ENCODE measurements around the gene PAQR3.

Gene PAQR3, protein sequence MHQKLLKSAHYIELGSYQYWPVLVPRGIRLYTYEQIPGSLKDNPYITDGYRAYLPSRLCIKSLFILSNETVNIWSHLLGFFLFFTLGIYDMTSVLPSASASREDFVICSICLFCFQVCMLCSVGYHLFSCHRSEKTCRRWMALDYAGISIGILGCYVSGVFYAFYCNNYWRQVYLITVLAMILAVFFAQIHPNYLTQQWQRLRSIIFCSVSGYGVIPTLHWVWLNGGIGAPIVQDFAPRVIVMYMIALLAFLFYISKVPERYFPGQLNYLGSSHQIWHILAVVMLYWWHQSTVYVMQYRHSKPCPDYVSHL

DNA sequence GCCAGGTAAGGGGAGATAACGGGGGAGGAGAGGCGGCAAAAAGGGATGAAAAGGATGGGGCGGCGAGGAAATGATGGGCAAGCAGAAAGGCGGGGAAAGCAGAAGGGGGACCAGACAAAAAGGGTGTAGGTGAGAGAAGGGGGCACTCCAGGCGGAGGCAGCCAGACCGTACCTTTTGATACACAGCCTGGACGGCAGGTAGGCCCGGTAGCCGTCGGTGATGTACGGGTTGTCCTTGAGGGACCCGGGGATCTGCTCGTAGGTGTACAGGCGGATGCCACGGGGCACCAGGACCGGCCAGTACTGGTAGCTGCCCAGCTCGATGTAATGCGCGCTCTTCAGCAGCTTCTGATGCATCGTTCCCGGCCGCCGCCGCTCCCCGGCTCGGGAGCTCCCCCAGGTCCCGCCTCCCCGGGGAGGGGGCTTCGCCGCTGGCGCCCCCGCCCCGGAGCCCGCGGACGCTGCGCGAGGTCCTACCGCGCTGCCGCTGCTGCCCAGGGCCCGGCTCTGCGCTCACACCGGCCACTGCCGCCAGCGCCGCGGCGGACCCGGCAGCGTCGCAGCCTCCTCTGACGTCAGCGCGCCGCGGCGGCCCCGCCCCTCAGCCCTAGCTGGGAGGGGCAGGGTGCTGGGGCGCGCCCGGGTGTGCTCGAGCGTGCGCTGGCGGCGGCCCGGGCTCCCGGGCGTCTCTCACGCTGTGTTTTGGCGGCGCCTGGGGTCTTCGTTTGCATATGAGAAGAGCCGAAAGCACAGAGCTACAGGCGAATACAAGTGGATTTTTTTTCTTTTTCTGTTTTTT lies at the start of gene PAQR3:
Gene PAQR3 (minus strand): TSS at position 571 of the 799 bp plus-strand sequence. CDS start 214 bp downstream, at position 357.
- TF ChIP-seq POLR2AphosphoS5 (IDR thresholded peaks at IDR 0.05; ENCODE audit: borderline replicate concordance, low read depth, low read length) (peak; percentile 33; the same call in 1 of the 2 replicates), FOXP2 (optimal IDR thresholded peaks at IDR 0.05; ENCODE audit: control extremely low read depth, extremely low read length, insufficient read depth) (no peak)
- peaks cover 5% of the 10 kb centered on the region; the same call in 1 of the 2 replicates for H3K36me3 ChIP-seq (ENCODE audit: insufficient read depth, low read length)
- peak within 1 kb of the TSS; percentile 95 for H3K27ac ChIP-seq

DNA sequence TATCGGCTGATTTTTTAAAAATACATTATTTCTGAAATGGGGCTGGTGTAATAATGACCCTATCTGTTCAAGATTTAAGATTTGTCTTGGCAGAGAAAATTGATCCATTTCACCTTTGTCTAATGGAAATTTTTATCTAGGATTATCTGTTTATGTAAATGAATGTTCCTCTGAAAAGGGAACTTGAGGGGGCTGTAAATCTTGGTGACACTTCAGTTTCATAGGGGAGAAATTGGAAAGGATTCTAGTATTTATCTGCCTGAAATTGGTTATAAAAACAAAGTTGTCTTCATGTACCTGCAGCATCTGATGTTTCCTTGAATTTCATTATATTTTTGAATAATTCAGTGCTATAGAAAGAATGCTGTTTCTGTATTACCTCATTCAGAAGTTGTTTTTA lies 48.4 kb upstream of the PAQR3 start:
- Histone ChIP-seq H3K4me3 (0 out of 2 replicates have a peak overlapping the region, but pooled peaks have one; percentile 17), H3K27ac (no peak overlapping the region), H3K9ac (ENCODE audit: insufficient read length) (no peak overlapping the region), H3K36me3 (ENCODE audit: insufficient read depth, low read length) (no peaks in the 10 kb centered on the region), H3K9me3 (ENCODE audit: low read depth, low read length) (no peaks in the 10 kb centered on the region)
- DNase-seq (ENCODE audit: low read depth, low spot score) = no peak
- TF ChIP-seq EZH2 (IDR thresholded peaks at IDR 0.05) = no peak

More for the DNA sequence above, at the start of gene PAQR3:
- no peaks in the 10 kb centered on the region for H3K9me3 ChIP-seq (ENCODE audit: low read depth, low read length)
- peak within 1 kb of the TSS; percentile 95 for H3K4me3 ChIP-seq
- peak within 1 kb of the TSS; percentile 80 for H3K9ac ChIP-seq (ENCODE audit: insufficient read length)
- peak; percentile 52 for DNase-seq (ENCODE audit: low read depth, low spot score)

DNA sequence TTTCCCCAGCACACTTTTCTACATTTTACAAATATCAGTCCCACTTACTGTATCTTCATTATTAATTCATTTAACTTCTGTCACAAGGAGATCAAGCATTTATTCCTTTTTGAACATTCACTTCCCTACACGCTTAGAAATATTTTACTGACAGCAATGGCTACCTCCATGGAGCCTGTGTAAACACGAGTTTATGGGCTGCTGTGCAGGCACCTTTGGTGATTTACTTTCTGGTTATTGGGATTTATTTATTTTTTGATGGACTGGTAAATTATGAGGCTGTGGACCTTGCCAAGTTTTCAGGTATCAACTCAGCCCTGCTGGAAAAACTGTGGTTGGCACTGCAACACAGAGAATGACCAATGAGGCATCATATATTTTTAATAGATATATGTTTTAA lies 45.4 kb upstream of the PAQR3 start:
- H3K4me3 ChIP-seq = no peak overlapping the region

DNA sequence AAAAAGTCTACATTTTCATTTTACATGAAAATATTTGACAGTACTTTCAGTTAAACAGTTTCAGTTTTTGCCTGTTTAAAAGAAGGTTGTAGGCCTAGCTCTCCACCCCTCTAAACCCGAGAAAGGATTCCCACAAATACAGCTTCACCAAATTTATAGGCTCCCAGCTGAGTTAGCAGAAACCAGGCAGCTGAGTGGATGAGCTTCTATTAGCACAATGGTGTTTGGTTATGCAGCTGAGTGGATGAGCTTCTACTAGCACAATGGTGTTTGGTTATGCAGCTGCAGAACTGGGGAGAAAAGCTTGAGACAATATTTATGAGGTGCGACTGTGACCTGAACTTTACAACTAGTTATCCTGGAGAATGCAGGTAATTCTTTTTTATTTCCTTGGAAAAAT lies 36.6 kb upstream of the PAQR3 start:
- Histone ChIP-seq H3K36me3 (ENCODE audit: insufficient read depth, low read length) (no peaks in the 10 kb centered on the region), H3K9me3 (ENCODE audit: low read depth, low read length) (no peaks in the 10 kb centered on the region), H3K9ac (ENCODE audit: insufficient read length) (no peak overlapping the region), H3K27ac (peak overlapping the region; percentile 67), H3K4me3 (0 out of 2 replicates have a peak overlapping the region, but pooled peaks have one; percentile 10)
- no peak for TF ChIP-seq FOXP2 (optimal IDR thresholded peaks at IDR 0.05; ENCODE audit: control extremely low read depth, extremely low read length, insufficient read depth)
- TF ChIP-seq EZH2 (IDR thresholded peaks at IDR 0.05) = no peak
- no peak for TF ChIP-seq POLR2AphosphoS5 (IDR thresholded peaks at IDR 0.05; ENCODE audit: borderline replicate concordance, low read depth, low read length)
- no peak for DNase-seq (ENCODE audit: low read depth, low spot score)

More for the DNA sequence above, 45.4 kb upstream of the PAQR3 start:
- Histone ChIP-seq H3K9me3 (ENCODE audit: low read depth, low read length) (no peaks in the 10 kb centered on the region), H3K9ac (ENCODE audit: insufficient read length) (no peak overlapping the region), H3K36me3 (ENCODE audit: insufficient read depth, low read length) (no peaks in the 10 kb centered on the region), H3K27ac (no peak overlapping the region)
- no peak for TF ChIP-seq EZH2 (IDR thresholded peaks at IDR 0.05)
- TF ChIP-seq FOXP2 (optimal IDR thresholded peaks at IDR 0.05; ENCODE audit: control extremely low read depth, extremely low read length, insufficient read depth) = no peak
- no peak for TF ChIP-seq POLR2AphosphoS5 (IDR thresholded peaks at IDR 0.05; ENCODE audit: borderline replicate concordance, low read depth, low read length)
- no peak for DNase-seq (ENCODE audit: low read depth, low spot score)

DNA sequence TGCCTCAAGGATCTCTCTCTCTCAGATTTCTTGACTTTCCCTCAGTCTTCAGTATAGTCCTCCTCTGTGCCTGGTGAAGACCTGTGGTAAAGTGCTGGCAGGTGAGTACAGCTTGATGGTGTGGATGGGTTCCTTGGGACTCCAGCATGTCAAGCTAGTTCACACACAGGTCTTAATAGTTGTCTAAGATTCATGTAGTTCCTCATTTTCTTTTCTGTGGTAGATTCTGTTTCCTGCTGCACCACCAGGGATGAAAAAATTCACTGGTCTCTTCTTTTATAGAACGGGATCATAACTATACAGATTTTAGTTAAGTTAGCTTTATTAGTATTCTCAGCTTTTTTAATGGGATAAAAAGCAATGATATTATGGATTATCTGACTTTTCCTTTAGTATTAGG lies 32.5 kb upstream of the PAQR3 start:
- DNase-seq (ENCODE audit: low read depth, low spot score) = no peak
- H3K27ac ChIP-seq = no peak overlapping the region

DNA sequence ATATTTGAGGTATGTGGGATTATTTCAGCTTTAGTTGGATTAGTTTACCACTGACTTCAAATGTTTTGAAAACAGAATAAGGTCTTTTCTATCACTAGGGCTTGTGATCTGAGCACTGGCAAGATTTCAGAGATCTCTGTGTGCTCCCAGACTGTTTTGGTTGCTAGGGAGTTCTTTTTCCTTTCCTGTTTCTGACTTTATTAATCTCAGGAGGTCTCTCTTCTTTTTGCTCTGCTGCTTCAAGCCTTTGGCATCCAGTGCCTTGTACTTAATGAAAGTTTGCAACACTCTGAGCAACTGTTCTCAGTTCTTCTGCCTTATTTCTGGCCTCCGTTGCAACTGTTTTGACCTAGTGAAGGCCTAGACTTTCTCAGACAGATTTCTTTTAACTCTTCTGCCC lies 32.1 kb upstream of the PAQR3 start:
- DNase-seq (ENCODE audit: low read depth, low spot score) = no peak
- Histone ChIP-seq H3K36me3 (ENCODE audit: insufficient read depth, low read length) (no peaks in the 10 kb centered on the region), H3K27ac (no peak overlapping the region), H3K4me3 (no peak overlapping the region), H3K9me3 (ENCODE audit: low read depth, low read length) (no peaks in the 10 kb centered on the region), H3K9ac (ENCODE audit: insufficient read length) (no peak overlapping the region)
- TF ChIP-seq POLR2AphosphoS5 (IDR thresholded peaks at IDR 0.05; ENCODE audit: borderline replicate concordance, low read depth, low read length) (no peak), FOXP2 (optimal IDR thresholded peaks at IDR 0.05; ENCODE audit: control extremely low read depth, extremely low read length, insufficient read depth) (no peak), EZH2 (IDR thresholded peaks at IDR 0.05) (no peak)

More for the DNA sequence above, 32.5 kb upstream of the PAQR3 start:
- Histone ChIP-seq H3K4me3 (no peak overlapping the region), H3K9ac (ENCODE audit: insufficient read length) (no peak overlapping the region), H3K9me3 (ENCODE audit: low read depth, low read length) (no peaks in the 10 kb centered on the region), H3K36me3 (ENCODE audit: insufficient read depth, low read length) (no peaks in the 10 kb centered on the region)
- TF ChIP-seq FOXP2 (optimal IDR thresholded peaks at IDR 0.05; ENCODE audit: control extremely low read depth, extremely low read length, insufficient read depth) = no peak
- TF ChIP-seq EZH2 (IDR thresholded peaks at IDR 0.05) = no peak
- TF ChIP-seq POLR2AphosphoS5 (IDR thresholded peaks at IDR 0.05; ENCODE audit: borderline replicate concordance, low read depth, low read length) = no peak

DNA sequence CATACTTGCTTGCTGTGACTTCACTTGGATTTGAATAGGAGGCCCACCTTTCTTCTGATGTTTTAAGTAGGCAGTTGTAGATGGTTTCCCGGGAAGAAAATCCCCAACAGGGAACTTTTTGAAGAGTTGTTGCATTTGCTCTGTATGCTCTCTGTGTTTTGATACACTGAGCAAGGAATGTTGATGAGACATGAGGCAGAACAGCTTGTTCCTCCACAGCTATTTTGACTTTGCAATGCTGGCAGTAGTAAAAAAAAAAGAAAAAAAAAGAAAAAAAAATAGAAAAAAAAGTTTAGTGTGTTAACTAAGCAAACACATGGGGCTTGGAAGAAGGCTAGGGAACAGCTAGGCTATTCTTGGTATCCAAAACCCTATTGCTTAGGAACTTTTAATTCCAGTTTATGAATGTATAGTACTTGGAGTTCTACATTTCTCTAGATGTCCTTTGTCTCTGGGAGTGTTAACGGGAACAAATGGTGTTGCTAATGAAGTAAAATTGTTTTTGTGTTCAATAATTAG lies 23.4 kb upstream of the PAQR3 start:
- no peak overlapping the region for H3K27ac ChIP-seq

GRCh38 chr4:78960926-78961325 lies 21.7 kb upstream of the PAQR3 start:
- Histone ChIP-seq H3K4me3 (no peak overlapping the region), H3K9me3 (ENCODE audit: low read depth, low read length) (no peaks in the 10 kb centered on the region), H3K36me3 (ENCODE audit: insufficient read depth, low read length) (no peaks in the 10 kb centered on the region), H3K9ac (ENCODE audit: insufficient read length) (no peak overlapping the region), H3K27ac (no peak overlapping the region)
- TF ChIP-seq POLR2AphosphoS5 (IDR thresholded peaks at IDR 0.05; ENCODE audit: borderline replicate concordance, low read depth, low read length) (no peak), FOXP2 (optimal IDR thresholded peaks at IDR 0.05; ENCODE audit: control extremely low read depth, extremely low read length, insufficient read depth) (no peak), EZH2 (IDR thresholded peaks at IDR 0.05) (no peak)
- DNase-seq (ENCODE audit: low read depth, low spot score) = no peak

More for the DNA sequence above, 23.4 kb upstream of the PAQR3 start:
- TF ChIP-seq EZH2 (IDR thresholded peaks at IDR 0.05) = no peak
- TF ChIP-seq POLR2AphosphoS5 (IDR thresholded peaks at IDR 0.05; ENCODE audit: borderline replicate concordance, low read depth, low read length) = no peak
- TF ChIP-seq FOXP2 (optimal IDR thresholded peaks at IDR 0.05; ENCODE audit: control extremely low read depth, extremely low read length, insufficient read depth) = no peak
- no peak overlapping the region for H3K4me3 ChIP-seq
- no peaks in the 10 kb centered on the region for H3K9me3 ChIP-seq (ENCODE audit: low read depth, low read length)
- no peak overlapping the region for H3K9ac ChIP-seq (ENCODE audit: insufficient read length)
- H3K36me3 ChIP-seq (ENCODE audit: insufficient read depth, low read length) = no peaks in the 10 kb centered on the region
- DNase-seq (ENCODE audit: low read depth, low spot score) = no peak

Measured in SK-N-MC (cell line).